Mucosa of gallbladder (tissue), 1 donor: ENCODE results near the gene SULF2. TPM values are rescaled to one million over a fixed set of nuclear protein-coding genes. Genes with fewer than 3 reads are reported as not detected.

ENCODE experiments used
- DNase-seq: peaks from one replicate; pipeline ENCODE4 v3.0.0-alpha.2; 2020; ENCODE audit warnings: low spot score
- total RNA-seq: library from RNA; stranded (reverse); gene quantifications from one replicate; pipeline ENCODE4 v1.2.1, GENCODE V29; 2021
- donor health status: DM: no; HTN: no; CAD: no.

SULF2 gene
- total RNA-seq, 1 donor from 2014 or later, result 74.8 TPM

GRCh38 chr20:47669152-47669425 lies 116.2 kb downstream of the SULF2 start:
- DNase-seq, result no peak

- no peak for DNase-seq
These were observed 116.7 kb downstream of the SULF2 start for GRCh38 chr20:47668313-47669151.

- DNase-seq, result no peak
These were observed 117.6 kb downstream of the SULF2 start for GRCh38 chr20:47667531-47668312.

- no peak for DNase-seq
These were observed 118.2 kb downstream of the SULF2 start for GRCh38 chr20:47667086-47667485.

- no peak for DNase-seq
These were observed 119.0 kb downstream of the SULF2 start for GRCh38 chr20:47666304-47666703.

DNA sequence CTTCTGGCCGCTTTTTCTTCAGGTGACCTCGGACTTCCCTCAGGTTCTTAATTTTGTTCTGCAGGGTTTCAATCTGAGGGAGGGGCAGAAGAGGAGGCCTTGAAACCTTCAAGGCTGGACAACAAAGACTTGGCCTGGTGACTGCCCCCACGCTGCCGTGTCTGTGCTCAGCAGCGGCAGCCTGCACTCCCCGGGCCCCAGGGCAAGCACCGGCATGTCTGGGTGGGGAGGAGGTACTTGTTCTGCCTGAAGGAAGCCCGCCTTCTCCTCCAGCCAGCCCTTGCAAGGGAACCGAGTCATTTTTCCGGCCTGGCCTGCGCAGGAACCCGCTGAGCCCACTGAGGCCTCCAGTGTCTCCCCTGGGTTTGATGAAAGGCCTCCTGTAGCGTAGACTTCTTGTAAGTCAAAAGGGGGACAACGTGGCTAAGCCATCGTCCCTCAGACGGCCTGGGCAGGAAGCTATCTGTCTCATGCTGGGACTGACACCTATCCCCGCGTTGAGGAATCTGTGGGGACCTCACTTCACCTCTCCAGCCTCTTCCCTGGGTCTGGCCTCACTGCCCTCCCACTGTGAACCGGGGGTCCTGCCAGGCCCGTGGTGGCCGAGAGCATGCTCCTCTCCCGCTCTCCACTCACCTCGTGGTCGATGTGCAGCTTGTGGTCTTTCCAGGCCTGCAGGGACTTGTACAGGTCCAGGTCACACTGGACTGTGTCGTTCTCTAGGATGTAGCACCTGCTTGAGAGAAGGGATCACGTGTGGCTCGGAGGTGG lies 119.9 kb downstream of the SULF2 start:
- no peak for DNase-seq

GRCh38 chr20:47664744-47665143 lies 120.5 kb downstream of the SULF2 start:
- DNase-seq, result no peak

DNA sequence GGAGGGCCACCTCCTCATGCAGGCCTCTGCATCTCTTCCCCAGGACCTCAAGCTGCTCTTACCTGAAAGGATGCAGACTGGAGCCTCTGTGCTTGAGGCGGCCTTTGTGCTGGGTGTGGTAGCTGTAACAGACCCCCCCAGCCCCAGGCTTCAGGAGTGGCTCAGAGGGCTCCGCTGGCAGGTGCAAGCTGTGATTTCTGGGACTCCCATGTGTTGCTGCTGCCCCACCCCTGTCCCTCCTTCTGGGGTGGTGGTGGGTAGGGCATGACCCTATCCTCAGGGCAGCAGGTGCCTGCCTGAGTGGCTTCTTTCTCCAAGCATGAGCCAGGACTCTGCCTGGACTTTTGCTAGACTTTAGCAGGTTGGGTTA lies 121.2 kb downstream of the SULF2 start:
- no peak for DNase-seq

GRCh38 chr20:47663354-47664067 lies 121.8 kb downstream of the SULF2 start:
- peak; percentile 78 for DNase-seq

GRCh38 chr20:47662483-47663353 lies 122.6 kb downstream of the SULF2 start:
- no peak for DNase-seq

GRCh38 chr20:47661714-47662113 lies 123.6 kb downstream of the SULF2 start:
- no peak for DNase-seq

DNA sequence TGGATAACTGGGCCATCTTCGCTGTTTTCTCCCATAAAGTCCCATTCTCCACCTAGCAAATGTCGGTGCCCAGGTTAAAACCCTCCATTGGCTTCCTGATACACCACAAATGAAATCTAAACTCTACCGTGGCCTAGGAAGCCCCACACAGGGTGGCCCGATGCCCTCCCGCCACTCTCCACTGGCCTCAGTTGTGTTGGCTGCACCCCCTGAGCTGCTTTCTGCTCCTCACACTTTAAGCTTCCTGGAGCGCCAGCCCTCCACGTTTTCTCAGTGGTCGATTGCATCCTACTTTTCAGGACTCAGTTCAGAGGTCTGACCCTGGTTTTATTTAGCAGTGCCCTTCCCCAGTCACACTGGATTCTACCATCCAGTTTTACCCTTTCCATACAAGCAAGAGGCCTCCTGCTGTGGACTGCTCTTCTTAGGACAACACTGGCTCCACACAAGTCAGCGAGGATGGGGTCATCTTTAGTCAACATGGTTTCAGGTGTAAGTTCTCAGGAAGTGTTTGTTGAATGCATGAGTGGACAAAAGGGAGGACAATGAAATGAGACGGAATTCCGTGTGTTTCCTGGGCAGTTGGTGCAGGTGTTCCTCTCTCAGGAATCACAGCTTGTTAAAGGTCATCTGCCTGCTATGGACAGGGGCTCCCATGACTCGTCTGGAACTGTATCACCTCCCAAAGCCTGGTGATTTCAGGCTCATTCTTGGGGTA lies 124.1 kb downstream of the SULF2 start:
- DNase-seq, result no peak

- DNase-seq, result no peak
These were observed 124.7 kb downstream of the SULF2 start for GRCh38 chr20:47660602-47660905.

- DNase-seq, result no peak
These were observed 125.2 kb downstream of the SULF2 start for GRCh38 chr20:47659904-47660601.

GRCh38 chr20:47656318-47656717 lies 129.0 kb downstream of the SULF2 start:
- DNase-seq, result no peak

- DNase-seq, result no peak
These were observed 129.6 kb downstream of the SULF2 start for GRCh38 chr20:47655635-47656034.

DNA sequence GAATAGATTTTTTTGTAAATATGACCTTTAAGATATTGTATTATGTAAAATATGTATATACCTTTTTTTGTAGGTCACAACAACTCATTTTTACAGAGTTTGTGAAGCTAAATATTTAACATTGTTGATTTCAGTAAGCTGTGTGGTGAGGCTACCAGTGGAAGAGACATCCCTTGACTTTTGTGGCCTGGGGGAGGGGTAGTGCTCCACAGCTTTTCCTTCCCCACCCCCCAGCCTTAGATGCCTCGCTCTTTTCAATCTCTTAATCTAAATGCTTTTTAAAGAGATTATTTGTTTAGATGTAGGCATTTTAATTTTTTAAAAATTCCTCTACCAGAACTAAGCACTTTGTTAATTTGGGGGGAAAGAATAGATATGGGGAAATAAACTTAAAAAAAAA lies 130.9 kb downstream of the SULF2 start:
- no peak for DNase-seq

DNA sequence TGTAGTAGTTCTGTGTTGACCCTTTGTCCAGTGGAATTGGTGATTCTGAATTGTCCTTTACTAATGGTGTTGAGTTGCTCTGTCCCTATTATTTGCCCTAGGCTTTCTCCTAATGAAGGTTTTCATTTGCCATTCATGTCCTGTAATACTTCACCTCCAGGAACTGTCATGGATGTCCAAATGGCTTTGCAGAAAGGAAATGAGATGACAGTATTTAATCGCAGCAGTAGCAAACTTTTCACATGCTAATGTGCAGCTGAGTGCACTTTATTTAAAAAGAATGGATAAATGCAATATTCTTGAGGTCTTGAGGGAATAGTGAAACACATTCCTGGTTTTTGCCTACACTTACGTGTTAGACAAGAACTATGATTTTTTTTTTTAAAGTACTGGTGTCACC lies 131.4 kb downstream of the SULF2 start:
- DNase-seq, result no peak

DNA sequence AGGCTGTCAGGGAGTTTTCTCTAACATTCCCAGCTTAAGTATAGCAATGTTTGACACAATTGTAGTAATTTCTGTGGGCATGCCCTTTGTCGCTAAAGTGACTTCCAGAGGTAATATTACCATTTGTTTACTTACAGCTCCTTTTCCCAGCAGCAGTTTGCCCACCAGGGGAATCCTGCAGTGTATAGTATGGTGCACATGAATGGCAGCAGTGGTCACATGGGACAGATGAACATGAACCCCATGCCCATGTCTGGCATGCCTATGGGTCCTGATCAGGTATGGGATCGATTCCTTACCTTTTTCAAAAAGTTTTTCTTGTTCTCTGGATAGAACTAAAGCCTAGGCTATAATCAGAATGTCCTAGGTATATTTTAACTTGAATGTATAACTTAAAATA lies 132.5 kb downstream of the SULF2 start:
- no peak for DNase-seq

GRCh38 chr20:47652301-47652700 lies 133.0 kb downstream of the SULF2 start:
- DNase-seq, result no peak
